ENCODE measurements around the gene SIRPB2. TPM values are rescaled to one million over a fixed set of nuclear protein-coding genes. Genes with fewer than 3 reads are reported as not detected.
A peak's percentile ranks its signal among the peaks of the same experiment; 100 is the strongest.

The SIRPB2 gene
- total and polyA plus RNA-seq, 10 of the 15 experiments (the other 5 are each of a cell fraction or from before 2014, with no cell fraction given), result not detected

GRCh38 chr20:1524004-1524403, 32.8 kb upstream of the SIRPB2 start (continued):
- TF ChIP-seq CUX1 (IDR thresholded peaks at IDR 0.05; ENCODE audit: insufficient replicate concordance, low read depth, low read length) (no peak), MLLT1 (IDR thresholded peaks at IDR 0.05) (no peak), ESRRA (IDR thresholded peaks at IDR 0.05; ENCODE audit: low read length) (no peak), BMI1 (IDR thresholded peaks at IDR 0.05; ENCODE audit: borderline replicate concordance) (no peak), REST (IDR thresholded peaks at IDR 0.05; ENCODE audit: low read depth, low read length) (no peak), SMAD5 (IDR thresholded peaks at IDR 0.05; ENCODE audit: low read depth) (no peak), IKZF2 (IDR thresholded peaks at IDR 0.05) (peak; percentile 91 to 92; a peak in 3 of 4 replicates), BACH1 (IDR thresholded peaks at IDR 0.05; ENCODE audit: borderline replicate concordance) (no peak), STAT3 (IDR thresholded peaks at IDR 0.05; ENCODE audit: low read depth, low read length) (no peak), ATF3 (IDR thresholded peaks at IDR 0.05; ENCODE audit: borderline replicate concordance, extremely low read depth, low read depth, low read length) (no peak), SMC3 (IDR thresholded peaks at IDR 0.05; ENCODE audit: borderline replicate concordance, low read length) (no peak), STAT1 (conservative IDR thresholded peaks at IDR 0.05) (no peak), TCF12 (IDR thresholded peaks at IDR 0.05; ENCODE audit: low read depth, low read length) (no peak), CTCF (IDR thresholded peaks at IDR 0.05 in 2 of 3, conservative IDR thresholded peaks at IDR 0.05 in 1 of 3; ENCODE audit: control insufficient read depth in 2 of 3, extremely low read depth in 1 of 3, insufficient read depth in 1 of 3, low read depth in 3 of 3, low read length in 3 of 3) (no peak), BHLHE40 (IDR thresholded peaks at IDR 0.05; ENCODE audit: borderline replicate concordance in 1 of 2, low read depth in 2 of 2, low read length in 1 of 2) (no peak), ASH2L (IDR thresholded peaks at IDR 0.05; ENCODE audit: borderline replicate concordance, low read depth) (no peak), SREBF2 (IDR thresholded peaks at IDR 0.05; ENCODE audit: low read length) (no peak), NFYA (IDR thresholded peaks at IDR 0.05; ENCODE audit: borderline replicate concordance, low read depth, low read length) (no peak)

Data from GM12878 (cell line).